Cortex of kidney (tissue), 1 donor: ENCODE data around the gene METTL25.

ENCODE experiments used
- DNase-seq: peaks from one replicate; lab custom pipeline; 2025; lab: John Stamatoyannopoulos, UW

The METTL25 gene

DNA sequence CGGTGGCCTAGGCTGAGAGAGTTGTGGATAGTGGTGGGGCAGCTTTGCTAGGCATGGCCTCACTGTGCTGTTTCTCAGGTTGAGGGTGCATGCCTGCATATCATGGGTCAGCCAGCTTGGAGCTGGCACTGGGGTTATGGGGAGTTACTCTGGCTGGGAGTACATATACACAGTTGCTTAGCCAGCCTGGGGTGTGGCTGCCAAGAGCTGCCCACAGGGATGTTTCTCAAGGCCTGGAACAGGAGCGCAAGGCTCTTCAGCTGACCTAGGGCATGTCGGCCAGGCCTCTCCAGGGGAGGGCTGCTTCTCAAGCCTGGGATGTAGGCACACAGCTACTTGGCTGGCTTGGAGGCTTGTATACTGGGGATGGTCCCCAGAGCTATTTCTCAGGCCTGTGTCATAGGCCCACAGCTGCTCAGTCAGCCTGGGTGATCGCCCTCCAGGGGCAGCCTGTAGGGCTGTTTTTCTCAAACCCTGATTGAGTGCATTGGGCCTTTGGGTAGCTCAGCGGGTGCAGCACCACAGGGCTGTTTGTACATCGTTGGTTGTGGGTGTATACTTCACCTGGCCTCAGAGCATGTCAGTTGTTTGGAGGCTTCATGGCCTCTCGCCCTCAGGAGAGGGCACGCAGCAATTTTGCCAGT lies 114.9 kb downstream of the METTL25 start:
- DNase-seq = no peak

DNA sequence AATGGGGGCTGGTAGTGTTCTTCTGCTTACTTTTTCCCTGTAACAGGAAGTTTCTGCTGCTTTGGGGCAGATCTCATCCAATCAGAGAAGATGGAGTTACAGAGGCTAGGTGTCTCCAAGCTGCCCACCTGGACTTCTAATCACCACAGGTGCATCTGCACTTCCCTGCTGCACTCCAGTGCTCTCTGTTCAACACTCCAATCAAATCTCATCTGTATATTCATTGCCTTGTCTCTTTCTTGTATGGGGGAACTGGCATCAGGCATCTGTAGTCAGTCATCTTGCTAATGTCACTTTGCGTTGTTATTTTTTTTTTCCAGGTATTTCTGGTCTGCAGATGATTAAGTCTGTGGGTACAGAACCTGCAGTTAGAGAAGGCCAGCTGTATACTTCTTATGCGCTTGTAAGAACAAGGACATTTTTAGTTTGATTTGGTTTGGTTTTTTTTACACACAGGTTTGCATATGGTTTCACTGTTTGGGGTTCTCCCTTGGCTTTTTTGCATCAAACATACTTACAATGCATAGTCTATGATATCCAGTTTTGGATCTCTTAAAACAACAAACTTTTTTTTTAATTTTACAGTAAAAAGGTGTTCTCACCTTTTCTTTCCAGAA lies 116.0 kb downstream of the METTL25 start:
- no peak for DNase-seq

DNA sequence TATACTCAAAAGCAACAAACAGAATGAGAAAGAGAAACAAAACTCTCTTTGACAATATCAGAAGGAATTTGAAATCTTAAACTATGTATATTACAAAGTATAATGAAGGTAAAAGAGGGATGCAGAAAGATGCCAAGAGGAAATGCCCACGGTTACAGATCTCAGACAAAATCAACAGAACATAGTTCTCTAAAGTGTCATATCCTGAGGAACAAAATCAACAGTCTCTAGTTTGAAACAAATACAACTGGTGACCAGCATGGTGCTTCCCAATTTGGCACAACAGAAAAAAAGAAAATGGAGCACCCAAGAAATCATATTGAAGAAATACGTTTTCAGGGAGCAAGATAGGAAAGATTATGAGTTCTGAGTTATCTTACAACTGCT lies 116.5 kb downstream of the METTL25 start:
- DNase-seq = no peak

DNA sequence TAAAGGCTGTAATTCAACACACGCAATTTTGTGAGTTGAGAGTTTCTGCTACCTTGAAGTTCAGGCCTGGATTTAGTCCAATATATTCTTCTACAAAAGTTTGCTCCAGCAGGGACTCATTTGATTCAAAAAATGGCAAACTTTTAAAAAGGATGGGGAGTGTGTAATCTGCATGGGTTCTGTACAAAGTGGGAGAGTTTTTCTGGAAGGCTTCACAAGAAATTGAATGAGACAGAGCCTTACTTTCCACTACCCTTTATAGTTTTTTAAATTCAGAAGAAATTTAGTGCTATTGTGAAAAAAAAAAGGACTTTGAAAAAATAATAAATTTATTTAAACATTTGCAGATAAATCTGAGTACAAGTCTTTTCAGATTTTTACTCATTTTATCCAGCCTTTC lies 116.9 kb downstream of the METTL25 start:
- no peak for DNase-seq

DNA sequence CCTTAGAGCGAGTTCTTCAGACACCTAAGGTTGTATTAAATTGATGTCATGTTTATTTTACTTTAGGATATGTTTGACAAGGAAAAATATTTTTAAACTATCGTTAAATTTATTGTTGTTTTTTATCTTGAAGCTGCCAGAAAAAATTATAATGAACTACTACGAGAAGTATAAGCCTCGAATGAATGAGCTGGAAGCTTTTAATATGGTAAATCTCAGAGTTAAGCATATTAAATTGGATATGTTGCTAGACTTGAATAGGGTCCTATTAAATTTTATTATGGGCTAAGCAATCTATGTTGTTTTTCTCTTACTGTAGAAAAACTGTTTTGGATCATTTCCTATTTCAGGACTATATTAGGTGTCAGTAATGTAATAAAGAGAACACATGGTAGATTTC lies 118.2 kb downstream of the METTL25 start:
- no peak for DNase-seq

DNA sequence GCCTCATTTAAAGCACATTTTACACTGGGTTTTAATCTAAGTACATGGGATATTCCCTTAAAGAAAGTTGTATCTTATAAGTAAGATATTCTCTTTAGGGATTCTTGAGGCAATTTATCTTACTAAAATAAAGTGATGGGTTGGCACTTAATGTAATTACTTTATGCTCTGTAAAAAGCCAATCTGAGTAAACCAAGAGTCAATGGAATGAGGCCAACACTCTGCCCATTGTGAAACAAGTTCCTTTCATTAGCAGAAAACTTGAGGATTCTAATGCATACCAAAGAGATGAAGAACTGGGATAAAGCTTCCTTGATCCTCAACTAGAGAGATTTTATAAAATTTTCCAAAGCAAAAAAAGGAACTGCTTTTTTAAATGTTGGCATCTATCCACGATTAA lies 121.2 kb downstream of the METTL25 start:
- DNase-seq = no peak

DNA sequence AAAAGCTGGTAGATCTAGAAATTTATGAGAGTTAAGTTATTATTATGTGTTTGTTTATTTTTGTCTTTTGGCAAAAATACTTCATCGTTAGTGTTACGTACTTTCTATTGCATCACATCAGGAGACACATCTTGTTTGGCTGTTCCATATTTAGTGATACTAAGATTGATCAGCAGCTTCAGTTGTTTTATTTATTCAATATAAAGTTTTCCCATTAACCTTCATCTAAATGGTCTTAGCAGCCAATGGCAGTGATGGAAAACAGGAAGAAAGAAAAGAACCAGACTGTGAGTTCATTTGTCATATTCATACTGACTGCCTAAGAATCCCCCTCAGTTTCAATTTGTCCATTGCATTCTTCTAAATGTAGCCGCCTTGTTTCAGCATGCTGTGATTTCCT lies 122.3 kb downstream of the METTL25 start:
- no peak for DNase-seq

DNA sequence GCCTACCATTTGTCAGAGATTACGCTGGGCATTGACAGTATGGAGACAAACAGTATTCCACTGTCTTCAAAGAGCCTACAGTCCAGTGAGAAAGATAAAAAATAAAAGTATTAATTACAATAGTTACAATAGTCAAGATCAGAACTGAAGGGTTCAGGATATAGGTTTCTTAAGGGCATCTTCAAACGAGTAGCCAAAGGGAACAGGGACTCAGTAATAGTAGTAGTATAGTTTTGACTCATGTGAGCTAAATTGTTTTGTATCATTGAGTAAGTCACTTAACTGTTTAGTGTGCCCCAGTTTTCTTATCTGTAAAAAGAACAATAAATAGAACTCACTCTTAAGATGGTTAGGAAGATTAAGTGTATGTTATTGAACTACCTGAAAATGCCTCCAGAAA lies 123.6 kb downstream of the METTL25 start:
- no peak for DNase-seq

DNA sequence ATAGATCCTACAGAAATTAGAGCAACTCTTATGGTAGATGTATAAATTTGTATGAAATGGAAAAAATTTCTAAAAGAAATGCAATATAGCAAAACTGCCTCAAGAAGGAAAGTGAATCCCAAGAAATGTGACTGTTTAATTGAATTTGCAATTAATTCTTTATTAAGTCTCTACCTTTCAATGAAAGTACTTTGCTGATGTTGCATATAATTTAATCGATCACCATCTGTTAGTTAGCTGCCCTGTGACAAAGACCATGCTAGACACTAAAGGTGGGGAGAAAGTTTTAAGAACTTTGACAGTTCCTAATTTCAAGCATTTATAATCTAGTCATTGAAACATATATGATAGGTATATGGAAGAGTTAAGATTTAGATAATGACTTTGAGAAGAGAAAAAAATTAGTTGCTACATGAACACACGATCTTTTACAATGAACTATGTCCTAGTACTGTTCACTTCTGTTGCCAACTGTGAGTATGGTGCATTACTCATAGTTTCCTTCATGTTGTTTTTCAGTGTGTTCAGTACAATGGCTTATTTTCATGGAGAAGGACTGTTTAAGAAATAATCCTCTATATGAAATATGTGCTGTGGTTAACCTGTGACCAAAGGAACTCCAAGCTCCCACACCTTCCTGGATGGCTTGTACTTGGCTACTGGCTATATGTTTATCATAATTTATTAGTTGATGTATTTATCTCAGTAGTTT lies 128.4 kb downstream of the METTL25 start:
- DNase-seq = no peak

DNA sequence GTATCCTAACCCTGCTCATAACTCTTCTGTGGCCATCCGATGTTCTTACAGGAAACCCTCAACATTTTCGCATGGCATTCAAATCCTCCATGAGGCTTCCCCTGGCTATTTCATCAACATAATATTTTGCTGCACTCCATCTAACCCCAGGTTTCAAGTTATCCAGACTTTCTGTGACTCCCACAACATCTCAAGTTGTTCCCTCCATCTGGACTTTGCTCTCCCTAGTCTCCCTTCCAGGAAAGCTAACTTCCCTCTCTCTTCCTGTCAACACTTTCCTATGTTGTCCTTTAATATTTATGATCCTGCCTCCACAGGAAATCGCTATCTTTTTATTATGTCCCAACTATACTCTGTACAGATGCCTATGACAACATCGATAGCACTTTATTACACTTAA lies 146.1 kb downstream of the METTL25 start:
- no peak for DNase-seq

DNA sequence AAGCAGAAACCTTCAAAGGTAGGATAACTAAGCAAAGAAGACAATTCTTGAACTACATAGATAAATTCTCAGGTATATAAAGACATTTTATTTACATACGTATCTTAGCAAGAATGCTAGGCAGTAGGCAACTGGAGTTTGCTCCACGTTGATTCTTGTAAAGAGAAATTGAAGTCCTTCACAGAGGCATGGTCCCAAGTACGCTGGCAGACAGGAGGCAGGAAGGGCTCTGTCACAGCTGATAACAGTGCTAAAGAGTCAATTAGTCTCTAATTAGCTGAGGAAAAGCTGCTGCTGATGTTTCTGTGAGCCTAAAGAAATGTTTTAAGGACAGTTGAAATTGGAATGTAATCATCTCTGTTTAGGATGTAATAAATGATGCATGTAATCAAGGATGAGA lies 146.8 kb downstream of the METTL25 start:
- DNase-seq = no peak

DNA sequence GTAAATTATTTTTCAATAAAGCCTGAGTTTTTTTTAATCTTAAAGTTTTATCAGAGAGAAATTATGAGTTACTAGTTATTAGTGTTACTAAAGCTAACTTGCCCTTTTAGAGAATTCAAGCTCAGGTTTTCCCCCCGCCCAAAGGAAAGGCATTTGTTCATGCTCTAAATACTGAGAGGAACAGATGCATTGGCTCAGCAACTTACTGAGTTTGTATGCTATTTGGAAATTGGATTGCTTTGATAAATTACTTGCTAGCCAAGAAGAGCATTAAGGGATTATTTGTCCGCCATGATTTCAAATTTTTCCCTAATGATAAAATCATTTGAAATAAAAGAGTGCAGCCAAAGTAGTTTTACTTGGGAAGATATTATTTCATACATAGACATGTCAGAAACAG lies 149.4 kb downstream of the METTL25 start:
- no peak for DNase-seq

DNA sequence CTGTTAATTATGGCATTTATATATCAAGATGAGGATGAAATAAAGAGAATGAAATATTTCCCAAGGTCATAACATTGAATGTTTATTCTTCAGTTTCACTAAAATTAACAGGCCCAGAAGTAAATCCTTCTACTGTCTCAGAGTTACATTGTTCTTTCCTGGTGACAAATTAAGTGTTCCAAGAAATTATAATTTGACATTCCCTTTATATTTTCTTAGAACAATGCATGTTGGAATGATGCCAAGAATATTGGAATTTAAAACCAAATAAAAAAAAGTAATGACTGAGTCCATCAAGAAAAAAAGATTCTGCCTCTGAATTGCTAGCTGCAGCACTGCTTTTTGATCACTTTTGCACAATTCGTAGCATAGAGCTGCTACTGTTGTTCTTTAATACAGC lies 152.1 kb downstream of the METTL25 start:
- DNase-seq = no peak

DNA sequence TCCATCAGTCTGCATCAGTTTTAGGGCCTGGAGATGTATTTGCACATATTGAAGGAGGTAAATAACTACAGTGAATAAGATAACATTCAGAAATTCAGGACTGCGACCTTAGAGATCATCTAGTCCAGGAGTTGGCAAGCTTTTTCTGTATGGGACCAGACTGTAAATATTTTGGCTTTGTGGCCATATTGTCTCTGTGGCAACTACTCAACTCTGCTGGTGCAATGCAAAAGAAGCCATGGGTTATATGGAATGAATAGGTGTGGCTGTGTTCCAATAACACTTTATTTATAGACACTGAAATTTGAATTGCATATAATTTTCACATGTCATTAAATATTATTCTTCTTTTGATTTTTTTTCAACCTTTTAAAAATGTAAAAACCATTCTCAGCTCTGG lies 156.6 kb downstream of the METTL25 start:
- DNase-seq = no peak

DNA sequence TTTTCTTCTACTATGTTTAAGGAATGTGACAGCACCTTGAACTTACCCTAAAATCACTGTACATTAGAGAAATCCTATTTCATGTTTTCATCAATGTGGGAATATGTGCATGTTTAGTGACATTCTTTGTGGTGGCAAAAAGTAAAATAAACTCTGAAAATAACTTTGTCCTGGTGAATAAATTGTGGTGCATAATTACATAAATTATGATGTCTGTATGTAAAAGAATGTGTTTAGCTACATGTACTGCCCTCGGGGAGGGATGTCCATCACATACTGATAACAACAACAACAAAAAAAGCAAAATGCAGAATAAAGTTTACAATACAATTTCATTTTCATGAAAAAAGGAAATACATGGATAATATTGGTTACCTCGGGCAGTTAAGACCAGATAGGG lies 157.3 kb downstream of the METTL25 start:
- no peak for DNase-seq

DNA sequence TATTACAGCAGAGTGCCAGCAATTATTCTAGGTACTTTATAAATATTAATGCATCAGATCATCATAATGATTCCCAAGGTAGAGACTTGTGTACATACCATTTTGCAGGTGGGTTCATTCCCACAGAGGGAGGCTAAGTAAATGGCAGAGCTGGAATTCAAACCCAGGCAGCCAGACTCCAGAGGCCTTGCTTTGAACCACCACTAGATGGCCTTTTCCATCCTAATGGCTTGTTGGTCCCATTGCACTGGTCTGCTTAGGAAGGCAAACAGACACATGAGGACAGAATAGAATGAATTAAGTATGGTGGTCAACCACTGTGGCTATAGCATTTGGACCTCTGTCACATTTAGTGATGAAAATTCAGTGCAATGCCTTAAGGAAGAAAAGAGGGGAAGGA lies 158.7 kb downstream of the METTL25 start:
- DNase-seq = no peak

DNA sequence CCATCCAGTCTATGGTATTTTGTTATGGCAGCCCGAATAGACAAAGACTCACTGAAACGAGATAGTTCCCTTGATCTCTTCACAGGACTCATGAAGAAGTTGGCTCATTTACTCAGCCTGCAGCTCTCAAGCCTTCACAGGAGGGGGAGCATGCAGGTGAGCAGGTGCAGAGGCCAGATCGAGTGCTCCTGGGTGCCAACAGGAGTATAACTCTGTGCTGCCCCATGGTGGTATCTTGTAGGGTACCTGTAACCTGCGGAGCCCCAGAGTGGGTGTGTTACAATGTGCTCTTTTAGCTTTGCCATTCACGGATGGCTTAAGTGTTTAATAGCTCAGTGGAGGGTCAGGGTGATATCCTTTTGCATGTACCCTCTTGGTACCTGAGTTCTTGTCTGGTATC lies 159.5 kb downstream of the METTL25 start:
- DNase-seq = no peak

DNA sequence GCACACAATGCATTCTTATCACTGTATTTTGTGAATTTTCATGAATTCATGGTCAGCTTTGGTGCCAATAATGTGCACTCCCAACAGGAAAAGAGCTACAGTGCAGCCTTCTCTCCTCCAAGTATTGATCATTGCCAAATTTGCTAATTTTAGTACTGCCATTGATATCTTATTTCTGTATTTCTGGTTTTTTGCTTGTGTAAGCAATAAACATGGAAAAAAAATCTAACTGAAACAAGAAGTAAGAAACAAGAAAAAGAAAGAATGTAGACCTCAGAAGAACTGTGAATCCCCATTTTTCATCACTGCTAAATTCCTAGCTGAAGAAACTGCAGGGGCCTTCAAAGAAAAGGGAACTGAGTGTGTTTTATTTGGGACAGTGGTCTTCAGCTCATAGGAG lies 161.2 kb downstream of the METTL25 start:
- no peak for DNase-seq

DNA sequence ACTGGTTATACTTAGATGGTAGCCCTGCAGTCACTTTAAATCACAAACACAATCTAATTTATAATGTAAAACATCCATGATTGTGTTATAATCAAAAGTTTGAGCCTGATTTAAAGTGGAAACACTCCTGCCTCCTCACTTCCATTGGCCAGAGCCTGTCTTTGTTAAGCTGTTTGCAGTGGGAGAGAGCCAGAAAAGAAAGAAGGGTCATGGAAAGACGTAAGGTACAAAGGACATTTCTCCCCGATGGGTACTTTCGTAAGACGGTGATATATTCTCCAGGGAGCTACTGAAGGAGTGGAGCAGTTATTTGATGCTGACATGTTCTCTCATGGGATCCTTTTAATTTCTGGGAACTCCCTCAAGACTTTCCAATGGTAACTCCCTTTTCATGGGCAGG lies 164.0 kb downstream of the METTL25 start:
- no peak for DNase-seq

DNA sequence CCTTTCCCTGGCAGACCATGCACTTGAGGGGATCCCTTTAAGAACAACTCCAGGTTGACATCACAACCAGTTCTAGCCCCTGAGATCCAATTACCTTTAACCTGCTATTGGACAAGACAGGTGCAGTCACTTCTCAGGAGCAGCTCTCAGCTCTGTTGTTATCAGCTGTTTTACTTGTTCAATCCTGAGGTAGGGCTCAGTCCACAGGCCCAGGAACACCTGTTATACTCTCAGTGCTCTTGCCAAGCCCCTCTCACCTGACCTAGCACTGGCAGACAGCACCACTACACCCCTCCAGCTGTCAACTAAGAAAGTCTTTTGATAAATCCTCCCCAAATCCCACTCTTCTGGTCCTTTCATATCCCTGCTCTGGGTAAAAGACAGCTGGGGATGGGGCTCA lies 164.4 kb downstream of the METTL25 start:
- DNase-seq = no peak

DNA sequence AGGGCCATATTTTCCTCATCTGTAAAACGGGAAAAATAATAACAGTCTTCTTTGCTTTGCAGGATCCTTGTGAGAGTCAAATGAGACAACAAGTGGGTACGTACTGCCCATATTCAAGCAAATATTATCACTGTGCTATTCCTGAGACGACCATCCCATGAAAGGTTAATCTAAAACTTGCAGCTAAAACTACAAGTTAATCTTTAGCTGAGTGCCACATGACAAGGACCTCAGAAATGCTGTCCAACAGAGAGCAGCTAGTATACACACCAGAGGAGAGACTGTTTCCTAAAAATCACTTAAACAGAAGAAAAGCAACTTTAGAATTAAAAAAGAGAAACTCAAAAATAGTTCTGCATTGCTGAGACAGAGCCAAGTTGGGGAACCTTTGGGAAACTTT lies 165.7 kb downstream of the METTL25 start:
- DNase-seq = no peak

DNA sequence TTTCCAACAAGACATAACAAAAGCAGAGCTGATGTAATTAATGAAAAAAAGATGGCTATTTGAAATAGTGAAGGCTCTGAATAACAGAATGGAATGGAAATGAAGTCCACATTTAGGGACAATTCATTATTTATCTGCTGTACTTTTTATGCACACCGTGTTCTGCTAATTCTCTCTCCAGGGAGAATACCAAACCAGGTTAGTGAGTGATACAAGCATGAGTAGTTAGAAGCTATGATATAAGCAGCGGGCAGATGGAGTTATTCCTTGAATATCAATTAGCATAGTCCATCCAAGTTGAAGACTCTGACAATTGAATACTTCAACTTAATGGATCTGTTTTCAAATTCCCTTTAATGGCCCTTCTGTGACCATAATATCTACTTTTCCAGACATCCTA lies 166.3 kb downstream of the METTL25 start:
- DNase-seq = no peak

DNA sequence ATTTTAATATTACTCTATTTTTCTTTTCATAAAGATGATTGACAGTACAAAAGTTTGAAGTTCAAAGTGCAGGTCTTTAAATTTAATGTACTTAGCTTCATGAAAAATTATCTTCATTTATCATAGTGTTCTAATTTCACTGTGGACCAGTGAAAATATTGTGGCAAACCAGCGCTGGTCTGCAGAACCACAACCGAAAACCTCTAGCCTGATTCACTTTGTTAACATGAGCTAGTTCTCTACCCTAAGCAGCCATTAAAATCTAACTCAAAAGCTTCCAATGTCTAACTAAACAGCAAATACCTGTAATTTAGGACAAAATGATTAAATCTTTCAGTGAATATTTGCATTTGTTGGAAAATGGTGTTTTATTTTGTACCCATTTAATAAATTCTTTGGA lies 167.3 kb downstream of the METTL25 start:
- DNase-seq = no peak
